DND-41 (cell line): ENCODE results near the gene SLC25A34.

Source experiments
- EZH2 ChIP-seq: IDR thresholded peaks from 3 replicates; pipeline ENCODE4 v1.6.1; 2012; ENCODE audit warnings: borderline replicate concordance, low read depth, mild to moderate bottlenecking, moderate library complexity, low read length, inconsistent platforms; ENCODE audit not compliant: severe bottlenecking
- TF ChIP-seq, protein P1 (sequence below): IDR thresholded peaks from 2 replicates; pipeline ENCODE4 v1.5.1; 2012; ENCODE audit warnings: borderline replicate concordance, low read length, moderate library complexity, mild to moderate bottlenecking; ENCODE audit not compliant: poor library complexity, severe bottlenecking; ENCODE audit errors: extremely low read depth

DNA sequence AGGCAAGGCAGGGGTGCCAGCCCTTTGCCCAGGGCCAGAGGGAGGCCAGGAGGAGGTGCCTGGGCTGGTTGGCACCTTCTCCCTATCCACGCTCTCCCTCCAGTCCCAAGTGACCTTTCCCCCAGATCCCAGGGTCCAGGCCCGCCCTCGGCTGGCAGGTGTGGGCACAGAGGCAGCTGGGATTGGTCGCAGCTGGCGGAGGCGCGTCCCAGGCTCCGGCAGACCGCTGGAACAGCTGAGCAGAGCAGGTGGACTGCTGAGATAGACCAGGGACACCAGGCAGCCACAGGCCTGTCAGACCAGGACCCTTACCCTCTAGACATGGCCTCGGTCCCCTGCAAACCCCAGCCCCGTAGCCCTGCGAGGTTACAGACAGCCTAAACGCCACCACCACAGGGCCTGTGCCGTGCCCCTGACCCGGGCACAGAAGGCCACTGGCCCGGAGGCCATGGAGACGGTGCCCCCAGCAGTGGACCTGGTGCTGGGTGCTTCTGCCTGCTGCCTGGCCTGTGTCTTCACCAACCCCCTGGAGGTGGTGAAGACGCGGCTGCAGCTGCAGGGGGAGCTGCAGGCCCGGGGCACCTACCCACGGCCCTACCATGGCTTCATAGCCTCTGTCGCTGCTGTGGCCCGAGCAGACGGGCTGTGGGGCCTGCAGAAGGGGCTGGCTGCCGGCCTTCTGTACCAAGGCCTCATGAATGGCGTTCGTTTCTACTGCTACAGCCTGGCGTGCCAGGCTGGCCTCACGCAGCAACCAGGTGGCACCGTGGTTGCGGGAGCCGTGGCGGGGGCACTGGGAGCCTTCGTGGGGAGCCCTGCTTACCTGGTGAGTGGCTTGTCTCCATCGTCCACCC, at the start of gene SLC25A34:
- TF ChIP-seq, protein P1, sequence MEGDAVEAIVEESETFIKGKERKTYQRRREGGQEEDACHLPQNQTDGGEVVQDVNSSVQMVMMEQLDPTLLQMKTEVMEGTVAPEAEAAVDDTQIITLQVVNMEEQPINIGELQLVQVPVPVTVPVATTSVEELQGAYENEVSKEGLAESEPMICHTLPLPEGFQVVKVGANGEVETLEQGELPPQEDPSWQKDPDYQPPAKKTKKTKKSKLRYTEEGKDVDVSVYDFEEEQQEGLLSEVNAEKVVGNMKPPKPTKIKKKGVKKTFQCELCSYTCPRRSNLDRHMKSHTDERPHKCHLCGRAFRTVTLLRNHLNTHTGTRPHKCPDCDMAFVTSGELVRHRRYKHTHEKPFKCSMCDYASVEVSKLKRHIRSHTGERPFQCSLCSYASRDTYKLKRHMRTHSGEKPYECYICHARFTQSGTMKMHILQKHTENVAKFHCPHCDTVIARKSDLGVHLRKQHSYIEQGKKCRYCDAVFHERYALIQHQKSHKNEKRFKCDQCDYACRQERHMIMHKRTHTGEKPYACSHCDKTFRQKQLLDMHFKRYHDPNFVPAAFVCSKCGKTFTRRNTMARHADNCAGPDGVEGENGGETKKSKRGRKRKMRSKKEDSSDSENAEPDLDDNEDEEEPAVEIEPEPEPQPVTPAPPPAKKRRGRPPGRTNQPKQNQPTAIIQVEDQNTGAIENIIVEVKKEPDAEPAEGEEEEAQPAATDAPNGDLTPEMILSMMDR: no peak
- no peak for TF ChIP-seq EZH2
